HG03103 (cell line): ENCODE measurements around the gene SNRK.
A peak's percentile ranks its signal among the peaks of the same experiment; 100 is the strongest.

ENCODE experiments used
- ATAC-seq: cut with Tn5 transposase; IDR thresholded peaks from one replicate; pipeline ENCODE4 v1.9.1; 2021; ENCODE audit warnings: low read depth; ENCODE audit not compliant: unreplicated experiment

The SNRK gene

GRCh38 chr3:43307226-43307625, 20.9 kb downstream of the SNRK start:
- ATAC-seq = no peak

DNA sequence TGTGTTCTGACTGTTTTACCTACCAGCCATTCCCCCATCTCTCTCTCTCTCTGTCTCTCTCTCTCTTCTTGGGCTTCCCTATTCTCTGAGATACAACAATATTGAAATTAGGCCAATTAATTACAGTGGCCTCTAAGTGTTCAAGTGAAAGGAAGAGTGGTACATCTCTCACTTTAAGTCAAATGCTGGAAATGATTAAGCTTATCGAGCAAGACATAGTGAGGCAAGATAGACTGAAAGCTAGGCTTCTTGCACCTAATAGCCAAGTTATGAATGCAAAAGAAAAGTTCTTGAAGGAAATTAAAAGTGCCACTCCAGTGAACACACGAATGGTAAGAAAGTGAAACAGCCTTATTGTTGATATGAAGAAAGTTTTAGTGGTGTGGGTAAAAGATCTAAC, 21.3 kb downstream of the SNRK start:
- no peak for ATAC-seq

- ATAC-seq = no peak
Observed at GRCh38 chr3:43309372-43310305, 23.3 kb downstream of the SNRK start.

DNA sequence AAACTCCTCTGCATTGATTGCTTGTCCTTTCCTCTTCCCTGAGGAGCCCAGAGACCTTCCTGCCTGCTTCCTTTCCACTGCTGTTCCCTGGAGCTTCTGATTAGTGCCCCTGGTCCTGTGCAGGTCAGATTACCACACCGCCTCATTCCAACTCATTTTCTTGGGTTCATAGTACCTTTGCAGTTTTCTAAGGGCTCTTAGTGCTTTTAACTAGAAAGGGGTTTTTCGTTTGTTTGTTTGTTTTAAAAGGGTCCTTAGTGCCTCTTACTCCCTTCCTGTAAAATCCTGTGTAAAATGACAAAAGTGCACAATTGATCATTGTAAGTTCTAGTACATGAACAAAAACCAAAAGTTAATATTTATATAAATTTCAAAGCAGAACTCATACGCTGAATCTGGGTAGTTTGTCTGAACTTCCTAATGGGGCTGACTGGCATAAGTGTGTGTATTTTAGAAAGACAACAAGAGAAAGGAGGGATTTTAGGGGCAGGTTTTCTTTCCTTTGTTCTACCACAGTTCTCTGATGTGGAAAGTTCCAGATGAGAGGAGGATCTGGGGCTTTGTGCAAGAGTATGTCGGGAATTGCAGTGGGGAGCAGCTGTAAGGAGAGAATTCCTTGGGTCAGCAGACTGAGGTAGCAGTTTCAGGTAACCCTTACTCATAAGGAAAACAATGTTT, 30.6 kb downstream of the SNRK start:
- ATAC-seq = no peak

GRCh38 chr3:43317461-43318316, 31.3 kb downstream of the SNRK start:
- ATAC-seq = no peak

DNA sequence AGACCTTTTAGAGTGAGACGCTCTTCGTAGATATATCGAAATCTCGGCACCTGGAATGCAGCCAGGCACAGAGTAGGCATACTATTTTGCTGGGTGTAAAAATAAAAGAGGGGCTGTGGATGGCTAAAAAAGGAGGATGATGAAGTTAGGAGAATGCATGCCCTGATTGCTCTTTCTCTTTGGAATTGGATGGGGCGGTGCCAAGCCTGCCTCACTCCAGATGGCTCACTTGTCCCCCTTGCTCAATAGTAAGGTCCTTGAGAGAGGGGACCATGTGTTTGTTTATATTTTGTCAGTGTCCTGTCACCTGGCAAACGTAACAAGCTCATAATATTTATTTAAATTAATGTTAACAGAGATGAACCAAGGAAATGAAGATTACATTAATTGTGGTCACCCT, 33.0 kb downstream of the SNRK start:
- ATAC-seq = no peak

DNA sequence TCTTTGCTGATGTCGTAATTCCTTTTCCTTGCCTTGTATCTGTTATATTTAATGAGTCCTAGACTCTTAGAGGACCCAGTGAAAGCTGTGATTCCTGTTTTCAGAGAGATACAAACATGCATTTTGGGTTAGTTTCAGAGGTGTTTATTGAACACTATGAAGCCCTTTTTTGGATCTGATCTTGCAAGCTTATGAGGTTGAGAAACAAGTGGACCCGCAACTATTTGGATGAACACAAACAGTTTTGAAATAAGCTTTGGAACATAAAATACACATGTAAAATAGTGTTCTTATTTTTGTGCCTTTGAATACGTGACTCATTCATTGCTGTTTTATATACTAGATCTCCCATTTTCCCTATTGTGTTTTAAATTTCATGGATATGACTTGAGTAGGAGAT, 33.5 kb downstream of the SNRK start:
- ATAC-seq = no peak

GRCh38 chr3:43320288-43320687, 33.9 kb downstream of the SNRK start:
- ATAC-seq = no peak

DNA sequence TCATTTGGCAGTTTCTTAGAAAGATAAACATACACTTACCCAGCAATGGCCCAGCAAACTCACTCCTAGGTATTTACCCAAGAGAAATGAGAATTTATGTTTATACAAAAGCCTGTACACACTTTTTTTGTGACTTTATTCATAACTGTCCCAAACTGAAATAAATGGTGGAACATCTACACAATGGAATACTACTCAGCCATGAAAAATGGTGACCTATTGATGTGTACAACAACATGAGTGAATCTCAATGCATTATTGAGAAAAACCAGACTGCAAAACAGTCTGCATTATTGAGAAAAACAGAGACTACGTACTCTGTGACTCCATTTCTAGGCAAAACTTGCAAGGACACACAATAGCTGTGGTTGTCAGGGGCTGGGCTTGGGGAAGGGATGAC, 37.2 kb downstream of the SNRK start:
- no peak for ATAC-seq

DNA sequence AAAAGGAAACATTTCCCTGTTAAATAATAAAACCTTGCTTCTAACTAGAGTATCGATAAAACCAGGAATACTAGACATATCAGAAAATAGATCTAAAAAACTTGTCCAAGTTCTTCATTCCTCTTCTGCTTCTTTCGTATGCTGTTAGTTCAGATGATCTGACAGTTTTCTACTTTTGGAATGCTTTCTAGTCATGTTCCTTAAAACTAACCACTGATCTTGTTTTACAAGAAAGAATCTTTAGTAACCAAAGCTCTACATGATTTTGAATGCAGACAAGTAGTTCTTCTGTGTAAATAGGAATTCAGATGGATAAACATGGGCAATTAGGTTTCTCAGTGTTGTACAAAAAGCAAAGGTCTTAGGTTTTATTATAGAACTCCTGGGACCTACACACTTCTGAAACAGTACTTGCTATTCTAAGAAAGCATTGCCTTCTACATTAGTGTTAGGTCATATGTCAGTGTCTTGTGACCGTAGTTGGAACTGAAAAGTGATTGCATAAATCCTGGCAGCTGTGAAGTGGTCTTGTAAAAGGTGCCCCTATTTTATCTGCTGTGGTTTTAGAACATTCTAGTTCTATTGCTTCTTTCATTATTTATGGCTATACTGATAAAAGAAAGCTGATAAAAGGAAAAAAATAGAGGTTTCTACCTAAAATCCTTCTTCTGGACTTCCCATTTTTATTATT, 40.7 kb downstream of the SNRK start:
- ATAC-seq = peak; percentile 70

- ATAC-seq = peak; percentile 20
Observed at GRCh38 chr3:43327582-43327979, 41.2 kb downstream of the SNRK start.

DNA sequence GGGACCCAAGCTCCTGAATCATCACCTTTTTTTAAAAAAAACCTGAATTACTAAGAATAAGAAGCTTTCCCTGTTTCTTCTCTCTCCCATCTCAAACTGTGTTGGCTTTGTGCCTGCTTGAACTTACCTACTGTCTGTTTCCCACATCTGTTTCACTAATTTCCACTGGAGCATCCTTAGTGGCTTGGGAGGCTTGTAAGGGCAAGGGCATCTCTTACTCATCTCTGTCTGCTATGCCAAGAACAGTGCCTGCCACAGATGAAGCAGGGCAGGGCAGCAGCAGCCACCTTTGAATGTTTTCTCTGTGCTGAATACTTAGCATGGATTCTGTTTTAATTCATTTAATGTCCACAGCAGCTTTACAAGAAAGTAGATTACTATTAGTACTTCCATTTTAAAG, 42.3 kb downstream of the SNRK start:
- ATAC-seq = no peak

DNA sequence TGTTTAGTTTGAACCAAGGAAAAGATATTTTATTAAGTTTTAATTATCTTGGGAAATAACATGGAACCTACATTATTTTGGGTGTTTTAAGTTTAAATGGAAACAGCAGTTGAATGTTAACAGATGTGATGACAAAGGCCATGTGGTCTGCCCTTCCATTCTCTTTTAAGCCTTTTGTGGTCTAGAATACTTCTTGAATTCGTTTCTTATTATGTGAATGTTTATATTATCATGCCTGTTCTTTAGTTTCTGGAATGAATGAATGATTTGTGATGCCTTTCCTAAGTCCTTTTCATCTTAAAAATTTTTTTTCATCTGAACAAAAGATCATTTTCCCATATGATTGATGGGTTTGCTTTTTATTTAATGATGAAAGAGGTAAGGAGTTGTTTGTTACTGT, 44.6 kb downstream of the SNRK start:
- ATAC-seq = no peak

- no peak for ATAC-seq
Observed at GRCh38 chr3:43331381-43331780, 45.0 kb downstream of the SNRK start.

DNA sequence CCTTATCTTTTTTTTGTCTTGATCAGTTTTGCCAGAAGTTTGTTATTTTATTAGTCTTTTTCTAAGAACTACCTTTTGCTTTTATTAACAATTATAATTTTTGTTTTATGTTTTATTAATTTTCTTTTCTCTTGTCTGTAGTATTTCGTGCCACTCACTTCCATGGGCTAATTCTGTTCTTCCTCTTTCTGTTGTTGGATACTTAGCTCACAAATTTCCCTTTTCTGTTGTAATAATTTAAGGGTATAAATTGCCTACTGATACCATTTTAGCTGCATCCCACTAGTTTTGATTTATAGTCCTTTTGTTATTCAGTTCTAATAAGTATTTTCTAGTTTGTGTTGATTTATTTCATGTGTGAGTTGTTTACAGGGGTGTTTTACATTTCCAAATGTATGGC, 48.6 kb downstream of the SNRK start:
- no peak for ATAC-seq

- ATAC-seq = no peak
Observed at GRCh38 chr3:43335799-43336198, 49.5 kb downstream of the SNRK start.

DNA sequence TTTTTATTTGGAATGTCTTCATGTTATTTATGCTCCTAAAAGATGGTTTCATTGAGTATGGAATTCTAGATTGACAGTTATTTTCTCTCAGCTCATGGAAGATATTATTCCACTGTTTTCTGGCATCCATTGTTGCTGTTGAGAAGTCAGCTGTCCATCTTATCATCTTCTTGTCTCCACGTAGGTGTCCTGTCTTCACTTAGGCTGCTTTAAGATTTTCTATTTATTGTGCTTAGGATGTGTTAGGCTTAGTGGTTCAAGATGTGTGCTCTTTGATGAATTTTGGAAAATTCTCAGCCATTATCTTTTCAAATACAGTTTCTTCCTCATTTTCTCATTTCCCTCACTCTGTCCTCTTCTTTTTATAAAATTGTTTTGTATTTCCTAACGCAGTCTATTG, 52.0 kb downstream of the SNRK start:
- ATAC-seq = no peak

DNA sequence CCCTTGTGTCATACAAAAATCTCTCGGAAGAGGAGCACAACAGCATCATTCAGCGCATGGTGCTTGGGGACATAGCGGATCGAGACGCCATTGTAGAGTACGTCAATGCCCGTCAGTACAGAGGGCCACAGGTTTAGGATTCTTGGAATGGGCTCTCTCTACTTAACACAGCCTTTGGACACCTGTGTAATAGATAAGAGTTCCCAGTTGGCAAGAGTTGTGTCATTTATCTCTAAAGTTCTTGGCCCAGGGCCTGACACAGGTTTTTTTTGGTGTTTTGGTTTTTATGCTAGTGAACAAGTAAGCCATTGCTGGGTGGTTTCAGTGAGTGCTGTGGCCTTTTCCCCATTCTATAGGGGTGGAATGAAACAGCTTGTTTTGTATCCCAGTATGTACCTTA, 54.1 kb downstream of the SNRK start:
- no peak for ATAC-seq

DNA sequence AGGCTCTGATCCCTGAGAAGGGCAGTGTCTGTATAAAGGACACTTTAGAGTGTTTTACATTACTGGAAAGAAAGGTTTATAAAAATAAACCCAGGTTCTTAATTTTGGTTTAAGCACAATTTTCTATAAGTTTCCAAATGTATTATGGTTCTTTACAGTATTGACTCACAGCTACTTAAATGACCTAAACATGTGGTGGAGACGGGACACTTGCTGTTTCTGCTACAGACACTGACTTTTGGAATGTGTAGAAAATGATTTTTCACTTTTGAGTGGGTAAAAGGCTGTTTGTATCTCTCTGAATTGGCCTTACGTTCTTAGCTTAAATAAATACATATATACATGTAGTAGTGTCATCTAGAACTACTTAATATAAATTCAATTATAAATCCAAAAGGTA, 55.4 kb downstream of the SNRK start:
- no peak for ATAC-seq

DNA sequence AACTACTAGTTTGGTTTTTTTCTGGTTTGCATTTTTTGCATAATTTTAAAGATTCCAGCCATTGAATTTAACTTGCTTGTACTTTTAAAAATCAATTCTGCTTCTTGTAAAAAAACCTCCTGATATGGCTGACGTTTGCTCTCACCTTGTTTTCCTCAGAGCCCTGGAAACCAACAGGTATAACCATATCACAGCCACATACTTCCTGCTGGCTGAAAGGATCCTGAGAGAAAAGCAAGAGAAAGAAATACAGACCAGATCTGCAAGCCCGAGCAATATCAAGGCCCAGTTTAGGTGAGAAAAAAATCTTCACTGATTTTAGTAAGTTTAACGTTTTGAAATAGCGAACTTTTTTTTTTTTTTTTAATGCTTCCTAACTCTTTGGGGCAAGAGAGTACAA, 56.8 kb downstream of the SNRK start:
- ATAC-seq = no peak

GRCh38 chr3:43343815-43344214, 57.5 kb downstream of the SNRK start:
- ATAC-seq = no peak
